Fibroblast of peridontal ligament (primary cell): Measurements from ENCODE around the gene ICE1.
"Not testable (repeated sequence)": the region's sequence is repeated elsewhere in the genome, so short reads cannot be mapped to it uniquely, and the experiment has no call there.

Experiments used
- DNase-seq: peaks from one replicate; pipeline ENCODE4 v3.0.0-alpha.2; 2010; ENCODE audit errors: extremely low read depth

ICE1 gene

DNA sequence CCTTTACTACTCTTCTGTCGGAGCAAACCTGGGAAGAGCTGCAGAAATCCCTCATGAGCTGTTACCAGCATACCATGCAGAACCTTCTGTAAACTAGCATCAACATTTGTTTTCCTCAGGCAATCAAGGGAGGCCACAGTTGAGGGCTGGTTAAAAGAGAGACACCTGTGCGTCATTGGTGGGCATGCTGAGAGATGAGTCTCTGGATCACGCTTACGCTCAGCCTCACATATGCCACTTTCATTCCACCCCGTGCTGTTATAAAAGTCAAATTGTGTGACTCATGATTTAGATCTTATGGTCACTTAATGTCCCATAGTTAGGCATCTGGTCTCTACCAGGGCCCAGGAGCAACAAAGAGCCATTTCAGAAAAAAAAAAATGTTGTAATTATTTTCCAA, 18.1 kb upstream of the ICE1 start:
- no peak for DNase-seq

DNA sequence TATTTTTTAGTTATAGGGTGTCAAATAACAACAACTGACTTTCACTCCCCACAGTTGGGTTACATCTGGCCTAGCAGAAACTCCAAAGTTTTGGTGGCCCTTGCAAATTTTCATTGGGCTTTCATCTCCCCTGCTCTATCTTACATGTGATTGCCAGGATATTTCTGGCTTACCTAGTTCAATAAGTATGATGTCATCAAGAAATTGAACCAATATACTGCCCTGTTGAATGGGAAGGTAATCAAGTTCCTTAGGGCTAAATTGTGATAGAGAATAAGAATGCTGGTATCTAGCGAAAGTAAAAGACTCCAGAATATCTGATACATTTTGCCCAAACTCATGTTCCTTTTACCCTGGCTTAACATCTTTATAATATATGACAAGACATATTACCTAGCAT, 17.0 kb upstream of the ICE1 start:
- no peak for DNase-seq

DNA sequence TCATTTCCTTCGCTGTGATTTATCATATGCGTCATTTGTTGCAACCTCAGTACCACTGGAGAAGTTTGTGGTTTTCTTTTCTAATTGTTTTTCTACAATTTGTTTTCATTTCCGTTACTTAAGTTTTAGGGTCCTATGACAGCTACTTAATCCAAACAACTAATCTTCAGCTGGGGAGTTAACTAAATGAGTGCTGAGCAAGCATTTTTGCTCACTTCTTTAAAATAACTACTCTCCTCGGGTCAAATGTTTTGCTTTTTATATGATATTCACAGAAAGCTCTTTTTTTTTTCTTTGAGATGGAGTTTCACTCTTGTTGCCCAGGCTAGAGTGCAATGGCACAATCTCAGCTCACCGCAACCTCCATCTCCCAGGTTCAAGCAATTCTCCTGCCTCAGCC, 14.6 kb upstream of the ICE1 start:
- DNase-seq, result no peak

DNA sequence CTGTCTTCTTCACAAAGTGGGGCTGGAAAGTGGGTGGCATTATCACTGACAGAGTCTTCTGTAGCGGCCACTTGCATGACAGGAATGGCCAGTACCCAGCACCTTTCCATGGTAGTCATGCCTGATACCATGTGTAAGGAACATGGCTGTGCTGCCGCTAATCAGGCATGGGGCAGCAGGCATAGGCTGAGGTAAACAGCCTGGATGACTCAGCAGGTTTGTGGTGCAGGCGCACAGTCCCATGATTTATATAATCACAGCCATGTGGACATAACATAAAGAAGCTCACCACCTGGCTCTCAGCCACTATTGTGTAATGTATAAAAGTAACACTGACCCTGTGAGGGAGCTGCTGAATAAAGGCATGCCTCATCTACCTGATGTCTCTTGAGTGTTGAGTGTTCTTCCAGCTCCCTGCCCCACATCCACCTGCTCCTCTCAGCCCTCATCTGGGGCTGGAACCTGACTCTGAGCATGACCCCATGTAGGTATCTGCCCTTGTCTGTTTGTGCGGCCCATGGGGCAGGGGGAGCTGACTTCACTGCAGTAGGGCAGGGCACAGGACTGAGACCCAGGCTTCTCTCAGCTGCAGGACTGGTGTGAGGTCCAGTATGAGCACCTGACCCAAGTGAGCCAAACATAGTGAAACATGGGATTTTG, 13.2 kb upstream of the ICE1 start:
- DNase-seq, result no peak

DNA sequence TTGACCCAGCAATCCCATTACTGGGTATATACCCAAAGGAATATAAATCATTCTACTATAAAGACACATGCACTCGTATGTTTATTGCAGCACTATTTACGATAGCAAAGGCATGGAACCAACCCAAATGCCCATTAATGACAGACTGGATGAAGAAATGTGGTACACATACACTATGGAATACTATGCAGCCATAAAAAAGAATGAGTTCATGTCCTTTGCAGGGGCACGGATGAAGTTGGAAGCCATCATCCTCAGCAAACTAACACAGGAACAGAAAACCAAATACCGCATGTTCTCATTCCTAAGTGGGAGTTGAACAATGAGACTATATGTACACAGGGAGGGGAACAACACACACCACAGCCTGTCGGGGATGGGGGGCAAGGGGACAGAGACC, 8.6 kb upstream of the ICE1 start:
- not testable (repeated sequence) for DNase-seq

DNA sequence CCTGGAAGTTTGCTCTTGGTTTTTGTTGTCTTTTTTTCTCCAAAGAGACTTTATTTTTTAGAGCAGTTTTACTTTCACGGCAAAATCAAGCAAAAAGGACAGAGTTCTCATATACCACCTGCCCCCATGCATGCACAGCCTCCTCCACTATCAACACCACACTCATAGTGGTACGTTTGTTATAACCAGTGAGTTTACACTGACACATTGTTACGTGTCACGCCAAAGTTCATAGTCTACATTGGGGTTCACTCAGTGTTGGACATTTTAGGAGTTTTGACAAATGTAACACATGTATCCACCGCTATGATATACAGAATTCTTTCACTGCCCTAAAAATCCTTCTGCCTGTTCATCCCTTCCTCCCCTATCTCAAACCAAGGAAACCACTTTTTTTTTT, 7.5 kb upstream of the ICE1 start:
- DNase-seq, result no peak

DNA sequence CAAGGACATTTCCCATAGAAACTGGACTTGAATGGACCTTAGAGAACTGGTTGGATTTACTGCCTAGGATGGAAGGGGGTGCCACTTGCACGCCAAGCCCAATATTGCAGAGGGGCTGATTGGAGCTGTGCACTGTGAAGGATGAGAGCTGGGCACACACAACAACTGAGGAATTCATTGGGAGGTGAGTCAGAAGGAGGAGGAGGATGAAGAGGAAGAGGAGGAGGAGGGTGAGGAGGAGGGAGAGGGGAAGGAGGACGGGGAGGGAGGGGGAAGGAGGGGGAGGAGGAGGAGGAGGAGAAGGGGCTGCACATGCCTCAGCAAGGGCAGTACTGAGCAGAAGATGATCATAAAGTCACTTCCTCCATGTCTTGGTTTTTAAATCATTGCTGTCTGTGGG, 5.7 kb upstream of the ICE1 start:
- no peak for DNase-seq

DNA sequence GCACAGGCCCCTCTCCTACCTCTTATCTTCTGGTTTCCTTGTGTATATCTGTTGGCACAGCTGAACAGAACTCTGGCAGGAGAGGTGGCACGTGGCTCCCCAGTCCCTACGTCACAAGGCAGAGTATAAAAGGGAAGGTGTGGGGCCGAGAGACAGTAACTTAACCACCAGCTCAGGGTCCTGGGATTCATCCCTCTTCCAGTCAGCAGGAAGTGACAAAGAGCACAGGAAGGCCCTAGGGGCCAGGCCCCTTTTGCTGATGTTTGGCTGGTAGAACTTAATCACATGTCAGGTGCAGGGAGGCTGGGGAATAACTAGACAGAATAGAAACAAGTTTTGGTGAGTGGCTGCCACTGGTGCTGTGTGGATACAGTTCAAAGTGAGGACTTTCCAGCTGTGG, 4.5 kb upstream of the ICE1 start:
- no peak for DNase-seq

DNA sequence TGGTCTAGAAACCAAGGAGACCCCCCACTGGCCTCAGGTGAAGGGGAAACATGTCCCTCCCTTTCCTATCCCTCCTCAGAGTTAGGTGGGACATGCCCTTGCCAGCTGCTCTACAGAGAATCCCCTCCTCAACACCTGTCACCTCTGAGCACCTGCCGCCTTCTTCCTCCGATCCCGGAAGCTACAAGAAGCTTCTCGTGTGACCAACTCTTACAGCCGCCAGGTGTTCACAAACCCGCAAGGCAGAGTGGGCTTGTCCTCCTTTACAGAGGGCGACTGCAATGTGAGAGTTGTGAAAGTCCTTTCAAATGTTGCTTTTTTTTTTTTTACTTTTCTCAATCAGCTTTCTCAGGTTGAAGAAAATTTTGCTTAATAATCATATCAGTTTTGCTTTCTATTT, 3.7 kb upstream of the ICE1 start:
- no peak for DNase-seq

DNA sequence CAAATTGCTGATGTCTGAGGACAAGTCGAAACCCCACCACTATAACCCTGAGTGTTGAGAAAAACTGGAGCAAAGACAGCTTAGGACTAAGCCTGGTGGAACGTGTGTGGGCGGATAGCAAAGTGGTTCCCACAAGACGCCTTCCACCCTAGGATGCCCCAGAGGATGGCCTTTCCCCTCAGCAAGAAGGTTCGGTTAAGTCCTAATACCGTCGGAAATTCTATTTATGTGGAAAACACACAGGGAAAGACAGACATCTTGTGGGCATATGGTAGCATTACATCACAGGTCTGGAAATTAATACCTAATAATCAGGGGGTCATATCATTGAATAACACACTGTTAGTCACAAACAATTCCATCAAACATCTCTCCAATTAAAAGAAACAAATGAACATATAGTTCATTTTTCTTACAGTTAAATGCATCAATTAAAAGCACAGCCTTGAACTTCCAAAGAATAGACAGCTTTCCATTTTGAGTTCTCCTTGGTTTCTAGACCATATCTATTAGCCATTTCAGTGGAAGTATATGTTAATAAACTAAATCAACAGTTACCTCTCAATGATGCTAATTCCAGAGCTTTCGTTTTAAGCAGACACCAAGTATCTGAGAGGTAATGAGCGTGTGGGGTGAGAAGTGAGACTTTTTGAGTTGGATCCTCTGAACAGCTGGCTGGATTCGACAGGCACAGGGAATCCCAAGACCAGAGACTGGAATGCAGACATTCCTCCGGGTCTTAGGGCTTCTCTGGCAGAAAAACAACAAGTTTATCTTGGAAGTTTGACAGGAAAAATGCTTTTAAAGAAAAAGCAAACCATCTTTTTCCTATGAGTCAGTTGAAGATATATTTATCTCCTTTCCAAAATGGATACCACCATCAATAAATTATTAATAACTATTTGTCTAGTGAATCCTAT, 2.9 kb upstream of the ICE1 start:
- DNase-seq, result peak; percentile 74

DNA sequence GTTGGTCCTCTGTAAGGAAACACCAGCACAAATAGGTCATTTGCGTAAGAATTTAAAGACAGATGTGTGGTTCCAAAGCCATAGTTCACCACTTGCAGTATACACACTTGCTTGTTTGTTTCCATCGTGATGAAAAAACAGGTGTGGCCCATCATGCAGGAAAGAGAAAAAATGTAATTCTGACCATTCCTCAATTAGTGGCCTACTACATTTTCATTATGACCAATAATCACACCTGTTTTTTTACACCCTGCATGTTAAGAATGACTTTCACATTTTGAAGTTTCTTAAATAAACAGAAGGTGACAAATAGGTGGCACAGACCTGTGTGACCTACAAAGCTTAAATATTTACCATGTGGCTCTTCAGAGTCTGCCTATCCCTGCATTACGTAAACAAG, 2.2 kb upstream of the ICE1 start:
- no peak for DNase-seq

DNA sequence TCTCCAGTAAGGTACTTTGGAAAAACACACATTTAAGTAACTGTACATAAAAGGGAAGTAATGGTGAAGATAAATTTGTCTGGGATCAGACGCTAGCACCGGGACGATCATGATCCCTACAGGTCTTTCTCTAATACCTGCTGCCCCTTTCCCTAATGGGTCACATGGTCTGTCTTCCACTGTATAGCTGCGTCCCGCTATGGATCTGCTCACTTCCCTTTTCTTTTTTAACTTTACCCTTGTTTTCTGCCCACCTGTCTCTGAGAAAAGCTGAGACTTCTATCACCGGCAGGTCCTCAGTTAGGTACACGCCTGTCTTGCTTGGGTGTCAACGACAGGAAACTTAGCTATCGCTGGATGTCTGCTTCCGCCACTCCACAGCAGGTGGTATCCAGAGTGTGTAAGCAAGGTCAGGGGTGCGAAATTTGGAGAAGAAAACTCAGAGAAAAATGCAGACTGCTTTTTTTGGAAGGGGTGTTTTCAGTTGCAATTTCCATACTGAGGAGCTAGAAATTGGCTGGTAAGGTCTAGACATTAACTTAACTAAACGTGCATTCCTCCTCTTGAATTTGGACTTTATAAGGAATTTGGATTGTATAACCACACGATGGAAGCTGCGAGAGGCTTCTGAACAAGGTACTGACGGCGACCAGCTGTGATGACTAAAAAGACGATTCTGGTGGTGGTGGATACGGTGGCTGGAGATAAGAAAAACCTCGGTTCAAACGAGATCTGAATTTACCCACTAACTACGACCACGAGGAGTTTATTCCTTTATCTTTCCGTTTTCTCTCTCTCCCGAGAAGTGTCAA, 1.1 kb upstream of the ICE1 start:
- DNase-seq, result no peak

DNA sequence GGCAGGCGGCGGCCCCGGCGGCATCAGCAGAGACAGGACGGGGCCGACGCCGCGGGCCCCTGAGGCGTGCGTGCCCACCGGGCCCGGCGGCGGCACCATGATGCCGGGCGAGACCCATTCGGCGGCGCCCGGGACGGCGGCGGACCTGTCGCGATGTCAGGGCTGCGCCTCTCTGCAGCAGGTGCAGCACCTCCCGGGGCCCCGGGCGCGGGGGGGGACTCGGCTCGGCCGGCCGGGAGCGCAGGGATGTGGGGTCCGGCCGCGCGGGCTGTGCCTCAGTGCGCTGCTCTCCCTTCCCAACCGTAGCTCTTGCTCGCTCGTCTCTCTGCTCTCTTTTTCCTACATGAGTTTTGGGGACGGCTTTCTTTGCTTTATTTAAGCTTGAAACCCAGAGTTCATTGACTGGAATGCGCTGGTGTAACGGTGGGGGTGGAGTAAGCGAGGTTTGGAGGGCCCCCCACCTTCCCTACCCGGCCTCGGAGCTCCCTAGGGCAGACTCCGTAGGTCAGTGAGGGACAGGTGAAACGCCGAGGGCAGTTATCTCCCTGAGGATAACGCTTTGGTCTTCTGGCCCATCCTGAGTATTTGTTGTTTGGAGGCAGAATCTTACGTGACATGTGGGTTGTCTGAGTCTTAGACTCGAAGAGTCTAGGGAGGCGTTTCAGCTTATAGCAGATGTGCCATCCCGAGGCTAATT, 490 bp downstream of the ICE1 start:
- no peak for DNase-seq

DNA sequence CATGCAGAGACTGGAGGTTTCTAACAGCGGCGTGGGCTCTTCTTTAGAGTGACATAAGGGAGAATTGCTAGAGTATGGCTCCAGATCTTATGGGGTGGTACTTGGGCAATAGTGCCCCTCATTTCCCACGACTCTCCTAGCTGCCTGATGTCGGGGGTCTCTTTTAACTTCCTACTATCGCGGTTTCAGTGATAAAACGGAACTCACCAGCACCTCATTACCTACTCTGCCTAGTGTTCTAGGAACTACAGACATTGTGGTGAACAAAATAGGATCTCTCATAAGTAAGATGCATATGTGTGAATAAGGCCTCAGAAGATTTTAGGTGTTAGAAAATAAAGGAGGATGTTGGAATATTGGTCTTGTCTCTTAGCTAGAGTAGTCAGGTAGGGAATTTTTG, 1.1 kb downstream of the ICE1 start:
- no peak for DNase-seq

DNA sequence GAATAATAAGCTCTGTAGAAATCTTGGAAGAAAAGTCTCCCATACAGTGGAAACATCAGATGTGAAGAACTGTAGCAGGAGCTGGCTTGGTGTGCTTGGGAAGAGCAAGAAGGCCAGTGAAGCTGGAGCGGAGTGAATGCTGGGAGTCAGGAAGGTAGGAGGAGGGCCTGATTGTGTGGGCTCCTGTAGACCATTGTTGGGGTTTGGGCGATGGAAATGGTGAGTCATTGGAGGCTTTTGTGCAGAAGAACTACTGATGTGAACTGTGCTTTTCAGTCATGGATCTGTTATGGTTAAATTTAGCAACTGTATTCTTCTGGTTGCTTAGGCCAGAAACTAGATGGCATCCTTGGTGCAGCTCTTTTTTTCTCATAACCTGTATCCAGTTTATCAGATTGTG, 2.3 kb downstream of the ICE1 start:
- no peak for DNase-seq

DNA sequence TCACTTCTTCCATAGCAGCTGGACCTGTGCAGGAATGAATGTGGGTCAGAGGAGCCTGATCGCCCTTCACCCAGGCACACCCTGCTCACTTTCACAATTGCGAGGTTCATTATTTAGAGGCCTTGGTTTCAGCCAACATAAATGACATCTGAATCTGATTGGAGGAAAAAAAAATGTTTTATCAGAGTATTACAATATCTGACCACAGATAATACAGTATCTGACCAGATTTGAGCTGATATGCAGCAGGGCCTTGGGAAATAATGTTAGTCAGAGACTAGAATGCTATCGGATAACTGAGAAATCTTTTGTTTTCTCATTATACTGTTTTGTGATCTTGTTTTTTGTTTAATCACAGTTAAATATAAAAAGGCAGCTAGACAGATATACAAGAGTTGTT, 7.7 kb downstream of the ICE1 start:
- no peak for DNase-seq

DNA sequence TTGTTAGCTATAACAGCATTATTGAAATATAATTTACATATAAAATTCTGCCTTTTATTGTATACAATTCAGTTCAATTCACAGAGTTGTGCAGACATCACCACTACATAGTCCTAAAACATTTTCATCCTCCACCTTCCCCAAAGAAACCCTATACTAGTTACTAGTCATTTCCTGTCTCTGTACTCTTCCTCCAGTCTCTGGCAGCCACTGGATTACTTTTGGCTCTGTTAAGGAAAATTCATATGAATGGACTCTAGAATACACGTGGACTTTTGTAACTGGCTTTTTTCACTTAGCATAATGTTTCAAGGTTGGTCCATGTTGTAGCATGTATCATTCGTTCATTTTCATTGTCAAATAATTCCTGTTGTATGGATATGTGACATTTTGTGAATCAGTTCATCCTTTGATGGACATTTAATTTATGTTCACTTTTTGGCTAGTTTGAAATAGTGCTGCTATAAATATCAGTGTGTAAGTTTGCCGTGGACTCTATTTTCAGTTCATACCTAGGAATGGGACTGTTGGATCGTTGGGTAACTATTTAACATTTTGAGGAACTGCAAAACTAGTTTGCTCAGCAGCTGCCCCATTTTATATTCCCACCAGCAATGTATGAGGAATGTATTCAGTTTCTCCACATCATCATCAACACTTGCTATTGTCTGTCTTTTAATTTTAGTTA, 9.7 kb downstream of the ICE1 start:
- DNase-seq, result peak; percentile 40

DNA sequence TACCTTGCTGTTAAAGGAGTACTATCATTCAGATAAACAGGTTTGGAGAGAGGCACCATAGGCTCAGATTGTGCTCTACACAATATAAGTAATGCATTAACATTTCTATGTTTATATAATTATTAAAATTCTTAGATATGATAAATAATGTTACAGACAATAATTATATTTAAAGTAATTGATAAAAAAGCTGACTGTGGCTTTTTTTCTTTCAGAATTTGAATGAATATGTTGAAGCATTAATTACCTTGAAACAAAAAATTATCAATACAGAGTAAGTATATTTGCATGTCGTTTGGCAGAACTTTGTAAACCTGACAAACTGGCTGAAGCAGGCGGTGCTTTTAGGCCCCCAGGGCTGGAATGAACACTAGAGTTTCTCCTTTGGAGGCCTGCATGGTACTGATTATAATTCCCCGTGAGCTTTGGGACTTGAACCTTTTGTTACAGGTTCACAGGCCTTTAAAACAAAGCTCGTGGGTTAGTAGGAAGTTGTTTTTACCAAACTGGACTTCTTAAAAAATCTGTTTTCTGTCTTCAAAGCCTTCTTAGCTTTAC, 13.8 kb downstream of the ICE1 start:
- no peak for DNase-seq

DNA sequence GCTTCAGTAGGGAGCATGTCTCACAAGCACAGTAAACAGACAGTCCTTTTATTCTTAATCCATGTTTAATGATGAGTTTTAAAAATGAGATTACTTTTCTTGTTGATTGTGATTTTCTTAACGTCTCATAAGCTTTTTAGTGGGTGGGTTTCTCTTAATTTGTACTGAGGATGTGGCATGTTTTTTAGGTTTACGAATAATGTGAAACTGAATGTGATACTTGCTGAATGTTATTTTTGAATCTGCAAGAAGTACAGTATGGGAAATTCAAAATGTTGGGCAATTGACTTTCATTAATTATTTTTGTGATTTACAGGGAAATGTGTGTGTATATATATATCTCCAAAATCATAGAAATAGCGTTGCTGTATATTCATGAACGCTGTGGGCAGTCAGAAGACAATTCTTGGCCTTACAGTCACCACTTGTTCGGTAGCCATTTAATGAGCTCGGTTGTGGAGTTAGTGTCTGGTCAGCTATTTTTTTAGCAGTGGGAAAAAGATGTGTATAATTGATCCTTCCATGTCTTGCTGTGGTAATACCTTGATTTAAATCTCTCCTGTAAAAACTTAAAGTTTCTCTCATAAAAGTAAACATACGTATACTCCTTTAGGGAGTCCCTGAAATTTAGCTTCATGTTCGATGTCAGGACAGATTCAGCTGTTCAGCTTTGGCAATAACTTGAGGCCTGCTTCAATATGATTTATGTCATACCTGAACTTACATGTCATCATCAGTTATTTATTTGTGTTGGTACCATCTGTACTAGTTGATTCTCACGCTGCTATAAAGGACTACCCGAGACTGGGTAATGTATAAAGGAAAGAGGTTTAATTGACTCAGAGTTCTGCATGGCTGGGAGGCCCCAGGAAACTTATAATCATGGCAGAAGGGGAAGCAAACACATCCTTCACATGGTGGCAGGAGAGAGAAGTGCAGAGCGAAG, 15.0 kb downstream of the ICE1 start:
- DNase-seq, result no peak

DNA sequence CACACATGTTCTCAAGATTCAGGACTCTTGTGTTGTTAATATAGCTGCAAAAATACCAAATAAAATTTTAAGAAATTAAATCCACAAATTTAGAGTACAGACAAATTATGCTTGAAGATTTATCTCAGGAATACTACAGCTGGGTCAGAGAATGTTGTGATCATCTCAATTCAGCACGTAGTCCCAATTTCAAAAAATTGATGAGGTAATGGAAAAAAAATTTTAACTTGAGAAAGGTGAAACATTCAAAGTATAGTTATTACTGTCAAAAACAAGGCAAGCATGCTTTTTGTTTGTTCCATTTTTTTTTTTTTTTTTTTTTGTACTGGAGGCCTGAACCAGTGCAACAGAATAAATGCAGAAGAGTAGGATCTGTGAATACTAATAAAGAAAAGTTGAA, 29.4 kb downstream of the ICE1 start:
- DNase-seq, result no peak
